ENCODE results near the gene CEP164. TPM values are rescaled to one million over a fixed set of nuclear protein-coding genes. Genes with fewer than 3 reads are reported as not detected.

CEP164 gene
- total and polyA plus RNA-seq, 4 donors, result 7.1 to 51.2 (median 35.5) TPM

DNA sequence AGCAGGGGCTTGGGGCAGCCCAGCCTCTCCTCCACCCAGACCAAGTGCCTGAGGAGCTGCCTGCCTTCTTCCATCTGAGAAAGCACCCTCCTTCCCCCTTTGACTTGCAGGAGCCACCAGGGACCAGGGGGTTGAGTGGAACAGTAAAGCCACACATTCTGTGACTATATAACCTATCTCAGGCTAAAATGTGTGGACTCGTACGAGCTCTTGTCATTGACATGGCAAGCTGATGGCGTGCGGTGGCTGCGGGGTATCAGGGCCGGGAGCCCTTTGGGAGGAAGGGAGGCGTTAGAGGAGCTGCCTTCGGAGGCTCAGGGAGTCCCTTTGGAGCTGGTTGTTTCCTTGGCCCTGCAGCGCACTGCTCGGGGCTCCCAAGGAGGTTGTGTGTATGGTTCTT is 84.5 kb downstream of the CEP164 start:
- Histone ChIP-seq H3K4me1 (ENCODE audit: control insufficient read depth in 1 of 2, insufficient read depth in 2 of 2, low read length in 2 of 2) (no peaks in the 10 kb centered on the region), H3K27ac (ENCODE audit: low read depth in 1 of 2, low read length in 2 of 2) (no peak overlapping the region), H3K36me3 (ENCODE audit: control insufficient read depth in 1 of 2, insufficient read depth in 2 of 2, low read length in 1 of 2) (peaks cover 0 to 2% of the 10 kb centered on the region in 2 donors), H3K9me3 (ENCODE audit: control insufficient read depth, low read length) (no peaks in the 10 kb centered on the region), H3K4me3 (ENCODE audit: low read length in 2 of 2) (no peak overlapping the region), H3K27me3 (ENCODE audit: control insufficient read depth in 1 of 2, insufficient read depth in 2 of 2, low read length in 1 of 2) (no peaks in the 10 kb centered on the region)
- intact Hi-C loops (cut with DNase I), result no loop called here
- 80 to 91% methylated on average over 10 of the region's 10 CpGs for WGBS, 2 donors
- ATAC-seq (ENCODE audit: low FRiP score), result no peak
- peak in 1 of 2 donors; percentile 46 for DNase-seq

DNA sequence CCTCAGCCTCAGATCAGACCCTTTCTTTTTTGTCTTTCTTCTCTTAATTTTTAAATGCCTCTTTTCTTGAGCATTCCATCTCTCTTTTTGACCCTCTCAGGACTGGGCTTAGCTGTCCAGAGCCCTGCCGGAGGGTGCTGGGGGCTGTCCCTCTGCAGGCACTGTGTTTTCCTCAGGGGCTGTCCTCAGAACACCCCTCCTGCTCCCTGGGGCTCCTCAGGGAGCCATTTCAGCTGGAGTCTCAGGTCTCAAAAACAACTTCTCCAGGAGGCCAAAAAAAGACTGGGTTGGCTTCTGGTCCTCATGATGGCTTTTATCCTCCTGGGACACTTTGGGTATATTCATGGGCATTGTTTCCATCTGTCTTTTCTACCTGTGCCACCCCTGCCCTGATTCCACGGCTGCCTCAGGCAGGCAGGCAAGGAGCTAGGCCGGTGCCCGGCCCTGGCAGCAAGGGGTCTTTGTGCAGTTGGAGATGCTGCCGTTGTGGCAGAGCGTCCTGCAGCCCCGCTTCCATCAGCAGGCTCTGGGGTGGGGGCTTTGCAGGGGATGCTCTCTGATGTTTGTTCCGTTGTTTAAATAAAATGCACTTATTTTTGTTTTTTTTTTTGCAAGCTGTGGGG is 85.1 kb downstream of the CEP164 start:
- H3K9me3 ChIP-seq (ENCODE audit: control insufficient read depth, low read length), result no peaks in the 10 kb centered on the region

DNA sequence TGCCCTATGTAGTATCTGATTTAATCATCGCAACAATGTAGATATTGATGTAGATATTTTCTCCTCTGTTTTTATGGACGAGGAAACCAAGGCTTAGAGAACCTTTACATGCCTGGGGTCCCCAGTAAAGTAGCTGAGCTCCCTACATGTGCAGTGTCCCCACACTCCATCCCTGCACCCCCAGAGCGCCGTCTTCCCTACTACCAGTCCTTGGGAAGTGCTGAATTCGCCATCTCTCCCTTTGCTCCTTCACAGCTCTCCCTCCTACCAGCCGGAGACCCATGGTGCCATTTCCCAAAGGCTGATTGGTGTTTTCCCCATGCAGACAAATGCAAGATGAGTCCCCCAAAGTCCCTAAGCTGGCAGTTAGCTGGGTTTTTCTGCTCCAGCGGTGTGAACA is 86.0 kb downstream of the CEP164 start:
- 95 to 96% methylated on average over 7 of the region's 7 CpGs for WGBS, 2 donors
- no peaks in the 10 kb centered on the region for H3K4me1 ChIP-seq (ENCODE audit: control insufficient read depth in 1 of 2, insufficient read depth in 2 of 2, low read length in 2 of 2)
- no peaks in the 10 kb centered on the region for H3K27me3 ChIP-seq (ENCODE audit: control insufficient read depth in 1 of 2, insufficient read depth in 2 of 2, low read length in 1 of 2)
- ATAC-seq (ENCODE audit: low FRiP score) (no peak), DNase-seq (peak in 1 of 2 donors; percentile 8)
- H3K36me3 ChIP-seq (ENCODE audit: control insufficient read depth in 1 of 2, insufficient read depth in 2 of 2, low read length in 1 of 2), result peaks cover 0 to 2% of the 10 kb centered on the region in 2 donors
- H3K27ac ChIP-seq (ENCODE audit: low read depth in 1 of 2, low read length in 2 of 2), result no peak overlapping the region
- H3K9me3 ChIP-seq (ENCODE audit: control insufficient read depth, low read length), result no peaks in the 10 kb centered on the region
- intact Hi-C loops (cut with DNase I), result no loop called here
- H3K4me3 ChIP-seq (ENCODE audit: low read length in 2 of 2), result no peak overlapping the region

More for the DNA sequence above, 85.1 kb downstream of the CEP164 start:
- no peak overlapping the region for H3K27ac ChIP-seq (ENCODE audit: low read depth in 1 of 2, low read length in 2 of 2)
- H3K4me3 ChIP-seq (ENCODE audit: low read length in 2 of 2), result no peak overlapping the region
- peaks cover 0 to 2% of the 10 kb centered on the region in 2 donors for H3K36me3 ChIP-seq (ENCODE audit: control insufficient read depth in 1 of 2, insufficient read depth in 2 of 2, low read length in 1 of 2)
- no peaks in the 10 kb centered on the region for H3K27me3 ChIP-seq (ENCODE audit: control insufficient read depth in 1 of 2, insufficient read depth in 2 of 2, low read length in 1 of 2)
- ATAC-seq (ENCODE audit: low FRiP score), result no peak
- no peaks in the 10 kb centered on the region for H3K4me1 ChIP-seq (ENCODE audit: control insufficient read depth in 1 of 2, insufficient read depth in 2 of 2, low read length in 2 of 2)
- DNase-seq, result peak in 1 of 2 donors; percentile 46
- 87 to 93% methylated on average over 8 of the region's 8 CpGs for WGBS, 2 donors
- intact Hi-C loops (cut with DNase I), result no loop called here

DNA sequence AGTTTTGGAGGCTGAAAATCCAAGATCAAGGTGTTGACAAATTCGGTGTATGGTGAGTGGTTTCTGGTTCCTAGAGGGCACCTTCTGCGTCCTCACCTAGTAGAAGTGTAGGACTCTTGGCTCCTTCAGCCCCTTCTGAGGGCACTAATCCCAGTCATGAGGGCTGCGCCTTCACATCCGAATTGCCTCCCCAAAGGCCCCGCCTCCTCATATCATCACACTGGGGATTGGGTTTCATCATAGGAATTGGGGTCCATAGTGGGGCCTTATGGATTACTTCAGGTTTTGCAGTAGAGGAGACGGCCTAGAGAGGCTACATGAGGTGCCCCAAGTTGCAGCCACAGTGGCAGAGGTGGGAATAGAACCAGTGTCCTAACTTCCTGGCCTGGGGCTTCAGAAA is 87.1 kb downstream of the CEP164 start:
- Histone ChIP-seq H3K27ac (ENCODE audit: low read depth in 1 of 2, low read length in 2 of 2) (no peak overlapping the region), H3K4me3 (ENCODE audit: low read length in 2 of 2) (no peak overlapping the region), H3K36me3 (ENCODE audit: control insufficient read depth in 1 of 2, insufficient read depth in 2 of 2, low read length in 1 of 2) (peaks cover 0 to 2% of the 10 kb centered on the region in 2 donors), H3K9me3 (ENCODE audit: control insufficient read depth, low read length) (no peaks in the 10 kb centered on the region), H3K27me3 (ENCODE audit: control insufficient read depth in 1 of 2, insufficient read depth in 2 of 2, low read length in 1 of 2) (no peaks in the 10 kb centered on the region), H3K4me1 (ENCODE audit: control insufficient read depth in 1 of 2, insufficient read depth in 2 of 2, low read length in 2 of 2) (no peaks in the 10 kb centered on the region)
- WGBS, 2 donors, result 90 to 95% methylated on average over 6 of the region's 6 CpGs
- intact Hi-C loops (cut with DNase I), result no loop called here
- ATAC-seq (ENCODE audit: low FRiP score) (no peak), DNase-seq (peak in 1 of 2 donors; percentile 14)

DNA sequence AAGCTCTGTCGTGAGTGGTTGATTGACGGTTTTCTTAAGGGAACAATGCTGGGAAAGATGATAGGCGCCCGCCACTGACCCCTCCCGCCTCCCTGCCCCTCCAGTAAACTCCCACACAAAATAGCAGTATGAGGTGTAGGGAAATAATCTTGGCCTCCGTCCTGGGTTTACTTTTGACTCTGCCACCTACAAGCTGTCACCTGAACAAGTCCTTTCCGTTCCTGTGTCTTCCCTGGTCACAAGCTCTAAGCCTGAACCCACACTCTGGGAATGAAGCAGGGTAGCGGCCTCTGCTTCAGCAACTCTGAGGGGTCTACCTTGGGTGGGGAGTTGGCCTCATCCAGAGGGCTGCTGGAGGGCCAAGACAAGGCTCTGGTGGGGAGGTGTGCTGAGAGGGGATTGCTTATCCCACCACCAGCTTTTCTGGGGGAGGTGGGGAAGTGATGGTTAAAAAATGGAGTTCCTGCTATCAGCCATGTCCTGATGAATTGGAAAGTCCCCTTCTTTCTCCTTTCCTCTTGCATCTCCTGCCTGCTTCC is 87.8 kb downstream of the CEP164 start:
- WGBS, 2 donors, result 84% methylated on average over 8 of the region's 8 CpGs
- H3K4me1 ChIP-seq (ENCODE audit: control insufficient read depth in 1 of 2, insufficient read depth in 2 of 2, low read length in 2 of 2), result no peaks in the 10 kb centered on the region
- H3K9me3 ChIP-seq (ENCODE audit: control insufficient read depth, low read length), result no peaks in the 10 kb centered on the region
- intact Hi-C loops (cut with DNase I), result no loop called here
- H3K27me3 ChIP-seq (ENCODE audit: control insufficient read depth in 1 of 2, insufficient read depth in 2 of 2, low read length in 1 of 2), result no peaks in the 10 kb centered on the region
- ATAC-seq (ENCODE audit: low FRiP score) (no peak), DNase-seq (peak in 1 of 2 donors; percentile 36)
- no peak overlapping the region for H3K27ac ChIP-seq (ENCODE audit: low read depth in 1 of 2, low read length in 2 of 2)
- H3K36me3 ChIP-seq (ENCODE audit: control insufficient read depth in 1 of 2, insufficient read depth in 2 of 2, low read length in 1 of 2), result peaks cover 0 to 2% of the 10 kb centered on the region in 2 donors
- H3K4me3 ChIP-seq (ENCODE audit: low read length in 2 of 2), result no peak overlapping the region

DNA sequence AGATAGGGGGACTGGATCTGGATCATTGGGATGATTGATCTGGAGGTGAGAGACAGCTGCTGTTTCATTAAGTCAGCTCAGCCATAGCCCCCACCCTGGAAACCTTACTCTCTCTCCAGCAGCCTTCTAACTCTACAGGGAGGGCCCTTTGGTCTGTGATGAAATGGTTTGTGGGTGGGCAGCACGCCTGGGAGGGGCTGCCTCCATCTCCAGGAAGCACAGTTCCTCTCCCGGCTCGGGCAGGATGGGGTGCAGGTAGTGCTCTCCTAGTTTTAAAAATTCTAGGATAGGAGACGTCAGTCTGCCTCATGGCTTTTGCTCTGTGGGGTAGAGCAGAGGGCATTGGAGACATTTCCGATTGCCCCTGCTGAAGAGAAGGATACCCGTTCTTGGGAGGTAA is 89.7 kb downstream of the CEP164 start:
- intact Hi-C loops (cut with DNase I), result no loop called here
- no peaks in the 10 kb centered on the region for H3K27me3 ChIP-seq (ENCODE audit: control insufficient read depth in 1 of 2, insufficient read depth in 2 of 2, low read length in 1 of 2)
- H3K4me1 ChIP-seq (ENCODE audit: control insufficient read depth in 1 of 2, insufficient read depth in 2 of 2, low read length in 2 of 2), result no peaks in the 10 kb centered on the region
- ATAC-seq (ENCODE audit: low FRiP score) (no peak), DNase-seq (peak in 1 of 2 donors; percentile 30)
- no peak overlapping the region for H3K4me3 ChIP-seq (ENCODE audit: low read length in 2 of 2)
- H3K27ac ChIP-seq (ENCODE audit: low read depth in 1 of 2, low read length in 2 of 2), result no peak overlapping the region
- no peaks in the 10 kb centered on the region for H3K9me3 ChIP-seq (ENCODE audit: control insufficient read depth, low read length)
- peaks cover 0 to 2% of the 10 kb centered on the region in 2 donors for H3K36me3 ChIP-seq (ENCODE audit: control insufficient read depth in 1 of 2, insufficient read depth in 2 of 2, low read length in 1 of 2)
- 56 to 60% methylated on average over 6 of the region's 6 CpGs for WGBS, 2 donors

DNA sequence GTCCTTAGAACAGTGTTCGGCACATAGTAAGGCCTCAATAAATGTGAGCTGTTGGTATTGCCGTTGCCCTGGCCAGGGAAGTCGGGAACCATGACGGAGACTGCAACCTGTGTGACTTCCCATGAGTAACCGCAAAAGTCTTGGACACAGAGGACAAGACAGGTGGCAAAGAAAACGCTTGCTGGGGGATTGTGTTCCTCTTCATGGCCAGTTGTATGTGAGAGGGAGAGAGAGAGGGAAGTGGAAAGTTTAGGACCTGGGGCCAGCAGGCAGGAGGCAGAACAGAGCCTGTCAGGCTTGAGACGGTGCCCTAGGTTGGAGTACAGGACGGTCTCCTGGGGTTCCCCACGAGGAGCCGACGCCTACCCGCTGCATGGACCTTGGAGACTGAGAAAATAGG is 90.2 kb downstream of the CEP164 start:
- no peak for ATAC-seq (ENCODE audit: low FRiP score)
- WGBS, 2 donors, result 79 to 80% methylated on average over 12 of the region's 12 CpGs
- no peaks in the 10 kb centered on the region for H3K27me3 ChIP-seq (ENCODE audit: control insufficient read depth in 1 of 2, insufficient read depth in 2 of 2, low read length in 1 of 2)
- intact Hi-C loops (cut with DNase I), result no loop called here
- H3K27ac ChIP-seq (ENCODE audit: low read depth in 1 of 2, low read length in 2 of 2), result no peak overlapping the region
- H3K36me3 ChIP-seq (ENCODE audit: control insufficient read depth in 1 of 2, insufficient read depth in 2 of 2, low read length in 1 of 2), result peaks cover 0 to under 1% of the 10 kb centered on the region in 2 donors
- H3K4me3 ChIP-seq (ENCODE audit: low read length in 2 of 2), result no peak overlapping the region
- no peaks in the 10 kb centered on the region for H3K9me3 ChIP-seq (ENCODE audit: control insufficient read depth, low read length)
- DNase-seq, result peak in 1 of 2 donors; percentile 41
- H3K4me1 ChIP-seq (ENCODE audit: control insufficient read depth in 1 of 2, insufficient read depth in 2 of 2, low read length in 2 of 2), result no peaks in the 10 kb centered on the region

DNA sequence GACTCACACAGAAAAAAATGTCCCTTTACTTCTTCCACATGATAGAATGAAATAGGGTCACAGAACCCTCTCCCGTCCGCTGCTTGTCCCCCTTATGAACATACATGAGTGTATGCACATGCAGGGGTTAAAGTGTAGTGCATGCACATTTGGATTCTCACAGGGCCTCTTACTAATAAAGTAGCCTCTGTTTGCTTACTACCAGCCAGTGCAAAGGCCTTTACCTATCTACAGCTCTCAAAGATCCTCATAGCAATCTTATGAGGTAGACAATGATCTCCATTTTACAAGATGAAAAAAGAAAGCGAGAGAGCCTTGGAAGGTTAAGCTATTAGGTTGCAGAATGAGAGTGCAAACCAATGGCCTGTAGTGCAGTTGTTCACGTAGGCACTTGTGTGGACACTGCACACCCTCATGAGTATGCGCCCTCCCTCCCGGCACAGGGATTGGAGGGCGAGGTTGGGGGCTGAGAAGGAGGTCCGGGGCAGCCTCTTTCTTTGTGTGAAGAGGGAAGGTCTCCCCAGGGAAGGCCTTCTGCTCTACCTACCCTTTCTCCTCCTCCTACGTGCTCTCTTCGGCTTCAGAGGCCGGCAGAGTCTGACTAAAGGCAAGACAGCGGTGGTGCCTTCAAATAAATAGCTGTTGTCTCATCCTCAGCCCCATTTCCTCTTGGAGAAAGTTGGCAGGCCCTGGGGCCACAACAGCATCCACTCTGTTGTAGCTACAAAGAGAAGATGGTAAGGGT is 91.3 kb downstream of the CEP164 start:
- DNase-seq, result peak in 1 of 2 donors; percentile 42
- Histone ChIP-seq H3K9me3 (ENCODE audit: control insufficient read depth, low read length) (no peaks in the 10 kb centered on the region), H3K27ac (ENCODE audit: low read depth in 1 of 2, low read length in 2 of 2) (no peak overlapping the region), H3K4me1 (ENCODE audit: control insufficient read depth in 1 of 2, insufficient read depth in 2 of 2, low read length in 2 of 2) (no peaks in the 10 kb centered on the region), H3K27me3 (ENCODE audit: control insufficient read depth in 1 of 2, insufficient read depth in 2 of 2, low read length in 1 of 2) (no peaks in the 10 kb centered on the region), H3K4me3 (ENCODE audit: low read length in 2 of 2) (no peak overlapping the region), H3K36me3 (ENCODE audit: control insufficient read depth in 1 of 2, insufficient read depth in 2 of 2, low read length in 1 of 2) (no peaks in the 10 kb centered on the region)
- intact Hi-C loops (cut with DNase I), result no loop called here
- ATAC-seq (ENCODE audit: low FRiP score), result no peak
- 80 to 83% methylated on average over 9 to 12 of the region's 12 CpGs for WGBS, 2 donors

Data from aorta (tissue), 5 donors.